NCI-H2196 (cell line): ENCODE measurements around the gene TSSK2.

Experiments used
- DNase-seq: peaks from one replicate; lab custom pipeline; 2025; ENCODE audit not compliant: unreplicated experiment; lab: John Stamatoyannopoulos, UW

Gene TSSK2

GRCh38 chr22:19105867-19106802, 25.0 kb upstream of the TSSK2 start:
- DNase-seq: peak; percentile 29

GRCh38 chr22:19106886-19107729, 24.0 kb upstream of the TSSK2 start:
- no peak for DNase-seq

- no peak for DNase-seq
Measured at GRCh38 chr22:19107730-19108074, 23.4 kb upstream of the TSSK2 start.

DNA sequence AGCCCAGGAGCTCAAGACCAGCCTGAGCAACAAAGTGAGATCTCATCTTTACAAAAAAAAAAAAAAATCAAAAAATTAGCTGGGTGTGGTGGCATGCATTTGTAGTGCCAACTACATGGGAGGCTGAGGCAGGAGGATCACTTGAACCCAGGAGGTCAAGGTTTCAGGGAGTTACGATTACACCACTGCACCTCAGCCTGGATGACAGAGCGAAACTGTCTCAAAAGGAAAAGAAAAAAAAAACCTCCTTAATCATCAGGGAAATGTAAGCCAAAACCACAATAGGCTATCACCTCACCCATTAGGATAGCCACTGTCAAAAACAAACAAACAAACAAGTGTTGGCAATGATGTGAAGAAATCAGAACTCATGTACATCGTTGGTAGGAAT, 22.3 kb upstream of the TSSK2 start:
- DNase-seq: no peak

DNA sequence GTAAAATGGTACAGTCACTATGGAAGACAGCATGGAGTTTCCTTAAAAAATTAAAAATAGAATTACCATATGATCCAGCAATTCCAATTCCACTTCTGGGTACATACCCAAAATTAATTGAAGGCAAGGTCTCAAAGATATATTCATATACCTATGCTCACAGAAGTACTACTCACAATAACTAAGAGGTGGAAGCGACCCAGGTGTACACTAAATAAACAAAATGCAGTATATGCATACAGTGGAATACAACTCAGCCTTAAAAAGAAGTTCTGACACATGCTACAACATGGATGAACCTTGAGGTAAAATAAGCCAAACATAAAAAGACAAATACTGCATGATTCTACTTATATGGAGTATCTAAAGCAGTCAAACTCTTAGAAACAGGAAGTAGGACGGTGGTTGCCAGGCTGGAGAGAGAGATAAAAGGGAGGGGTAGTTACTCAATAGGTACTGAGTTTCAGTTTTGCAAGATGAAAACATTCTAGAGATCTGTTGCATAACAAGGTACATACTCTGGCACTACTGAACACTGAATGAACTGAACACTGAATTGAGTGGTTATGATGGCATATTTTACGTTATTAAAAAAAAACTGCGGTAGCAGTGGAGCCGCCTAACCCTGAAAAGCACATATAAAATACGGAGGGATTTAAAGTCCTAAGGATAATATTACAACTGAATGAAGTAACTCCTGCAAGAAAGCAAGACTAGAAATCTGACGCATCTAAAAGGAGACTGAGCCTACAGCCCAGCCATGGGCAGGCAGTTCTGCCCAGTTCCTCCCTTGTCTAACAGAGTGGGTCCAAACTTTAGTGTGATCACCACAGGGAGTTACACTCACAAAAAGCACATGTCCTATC, 21.7 kb upstream of the TSSK2 start:
- DNase-seq: peak; percentile 50

- no peak for DNase-seq
Measured at GRCh38 chr22:19110064-19110458, 21.0 kb upstream of the TSSK2 start.

GRCh38 chr22:19110646-19111045, 20.5 kb upstream of the TSSK2 start:
- no peak for DNase-seq

GRCh38 chr22:19111140-19111539, 20.0 kb upstream of the TSSK2 start:
- no peak for DNase-seq

DNA sequence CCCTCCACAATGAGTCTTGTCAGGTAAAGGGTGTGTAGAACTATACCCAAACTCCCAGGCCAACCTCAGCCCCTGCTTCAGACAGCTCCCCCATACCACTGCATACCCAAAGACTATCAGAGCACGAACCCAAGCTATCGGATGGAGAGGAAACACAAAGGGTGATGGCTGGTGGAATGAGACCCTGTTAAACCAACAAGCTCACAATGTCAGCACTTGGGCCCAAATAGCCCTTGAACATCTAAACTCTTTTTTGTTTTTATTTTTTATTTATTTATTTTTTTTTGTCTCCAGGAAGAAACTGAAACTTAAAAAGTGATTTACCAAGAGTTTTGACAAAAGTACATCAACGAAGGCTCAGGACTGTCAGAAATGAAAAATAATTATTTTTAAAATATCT, 19.5 kb upstream of the TSSK2 start:
- no peak for DNase-seq

DNA sequence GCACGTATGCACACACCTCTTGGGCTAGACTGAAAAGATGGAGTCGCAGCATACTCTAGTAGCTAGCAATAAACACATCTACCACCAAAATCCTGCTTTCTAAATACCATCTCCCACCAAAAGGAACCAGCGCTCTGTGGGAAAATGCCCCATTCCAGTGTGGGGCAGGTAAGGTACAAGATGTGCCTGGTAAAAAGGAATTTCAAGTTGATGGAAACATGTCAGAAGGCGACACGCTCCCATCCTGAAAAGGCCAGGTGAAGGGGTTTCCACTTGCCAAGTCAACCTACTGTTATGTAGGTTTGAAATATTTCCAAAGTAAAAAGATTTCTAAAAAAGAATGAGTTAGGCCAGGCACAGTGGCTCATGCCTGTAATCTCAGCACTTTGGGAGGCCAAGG, 17.7 kb upstream of the TSSK2 start:
- no peak for DNase-seq

- no peak for DNase-seq
Measured at GRCh38 chr22:19114984-19115552, 16.0 kb upstream of the TSSK2 start.

GRCh38 chr22:19115628-19116027, 15.5 kb upstream of the TSSK2 start:
- DNase-seq: no peak

GRCh38 chr22:19117111-19117512, 14.0 kb upstream of the TSSK2 start:
- peak; percentile 75 for DNase-seq

DNA sequence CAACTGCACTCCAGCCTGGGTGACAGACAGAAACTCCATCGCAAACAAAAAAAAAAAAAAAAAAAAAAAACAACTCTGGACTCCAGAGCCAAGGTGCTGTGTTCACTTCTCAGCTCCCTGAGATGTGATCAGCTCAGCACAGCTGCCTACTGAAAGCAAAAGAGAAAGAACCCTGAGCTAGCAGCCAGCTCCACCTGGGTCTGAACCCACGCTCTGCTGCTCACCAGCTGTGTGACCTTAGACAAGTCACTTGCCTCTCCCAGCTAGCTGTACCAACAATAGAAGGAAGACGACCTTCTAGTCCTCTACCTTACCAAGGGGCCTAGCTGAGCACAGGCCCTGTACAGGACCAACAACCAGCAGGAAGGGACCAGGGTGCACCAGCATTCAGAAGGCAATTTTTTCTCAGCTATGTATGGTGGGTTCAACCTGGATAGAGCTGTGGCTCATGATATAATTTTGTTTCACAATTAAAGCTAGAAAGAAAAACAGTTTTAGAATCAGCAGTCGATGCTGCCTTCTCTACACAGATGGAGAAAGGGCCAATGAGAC, 12.7 kb upstream of the TSSK2 start:
- DNase-seq: no peak

DNA sequence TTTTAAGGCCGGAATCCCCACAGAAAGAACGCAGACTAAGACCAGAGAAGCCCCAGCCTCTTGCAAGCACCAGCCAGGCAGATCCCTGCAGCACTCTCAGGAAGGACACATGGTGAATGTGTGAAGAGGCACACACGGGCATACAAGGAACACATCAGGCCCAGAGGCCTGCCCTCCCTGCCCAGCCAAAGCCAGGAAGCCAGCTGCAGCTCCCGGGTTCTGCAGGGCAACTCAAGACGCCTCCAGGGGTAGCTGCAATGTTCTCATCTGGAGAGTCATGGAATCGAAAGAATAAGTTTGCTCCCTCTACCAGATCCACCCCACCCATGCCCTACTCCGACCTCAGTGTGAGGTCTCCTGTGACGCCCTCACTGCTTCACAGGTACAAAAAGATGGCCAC, 11.2 kb upstream of the TSSK2 start:
- DNase-seq: no peak

DNA sequence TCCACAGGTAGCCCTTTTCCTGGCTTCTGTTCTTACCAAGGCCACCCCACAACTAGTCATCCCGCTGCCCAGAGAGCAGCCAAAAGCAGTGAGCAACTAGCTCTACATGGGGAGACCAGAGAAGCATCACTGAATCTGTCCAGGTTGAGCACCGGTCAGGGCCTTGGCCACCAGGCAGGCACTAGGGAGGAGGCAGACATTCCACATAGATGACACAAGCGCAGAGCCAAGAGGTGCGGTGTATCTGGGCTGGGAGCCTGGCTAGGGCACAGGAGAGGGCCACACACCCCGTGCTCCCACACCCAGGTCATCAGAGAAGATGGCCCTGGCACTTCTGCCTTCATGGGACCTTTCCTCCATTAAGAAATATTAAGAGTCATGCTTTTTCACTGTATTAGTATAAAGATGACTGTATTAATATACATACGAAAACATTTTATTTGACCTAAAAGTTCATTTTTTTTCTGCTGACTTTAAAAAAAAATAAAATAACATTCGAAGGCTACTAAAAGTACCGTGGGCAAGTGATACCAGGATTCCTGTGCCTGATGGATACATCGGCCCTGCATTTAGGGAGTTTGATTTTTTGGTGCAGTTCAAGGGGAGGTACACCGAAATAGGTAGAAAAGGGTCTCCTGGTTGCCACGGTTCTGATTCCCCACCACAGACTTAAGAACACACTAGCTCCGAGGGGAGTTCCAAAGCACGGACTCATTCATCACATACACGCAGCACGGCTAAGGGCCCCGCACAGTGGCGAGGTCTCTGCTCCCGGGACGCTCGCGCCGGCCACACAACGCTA, 10.1 kb upstream of the TSSK2 start:
- peak; percentile 10 for DNase-seq

DNA sequence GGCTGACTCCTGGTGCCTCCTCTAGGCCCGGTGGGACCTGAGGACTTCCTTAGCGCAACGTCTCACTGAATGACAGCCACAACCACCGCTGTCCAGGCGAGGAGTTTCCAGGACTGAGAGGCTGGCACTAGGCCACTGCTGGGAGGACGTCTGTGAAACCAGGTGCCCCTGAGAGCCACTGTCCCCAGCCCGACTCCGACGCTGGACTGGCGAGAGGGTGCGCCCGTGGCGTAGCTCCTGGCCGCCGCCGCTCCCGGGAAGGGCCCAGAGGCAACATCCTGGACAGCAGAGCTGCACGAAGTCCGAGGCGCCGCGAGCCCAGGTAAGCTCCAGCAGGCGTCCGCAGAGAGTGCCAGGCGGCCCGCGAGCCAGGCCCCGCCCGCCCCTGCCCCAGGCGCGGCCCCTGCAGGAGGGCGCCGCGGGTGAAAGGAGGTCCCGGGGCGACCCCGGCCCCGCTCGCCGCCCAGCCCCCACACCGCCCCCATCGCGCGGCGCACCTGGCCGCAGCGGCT, 9.4 kb upstream of the TSSK2 start:
- no peak for DNase-seq

DNA sequence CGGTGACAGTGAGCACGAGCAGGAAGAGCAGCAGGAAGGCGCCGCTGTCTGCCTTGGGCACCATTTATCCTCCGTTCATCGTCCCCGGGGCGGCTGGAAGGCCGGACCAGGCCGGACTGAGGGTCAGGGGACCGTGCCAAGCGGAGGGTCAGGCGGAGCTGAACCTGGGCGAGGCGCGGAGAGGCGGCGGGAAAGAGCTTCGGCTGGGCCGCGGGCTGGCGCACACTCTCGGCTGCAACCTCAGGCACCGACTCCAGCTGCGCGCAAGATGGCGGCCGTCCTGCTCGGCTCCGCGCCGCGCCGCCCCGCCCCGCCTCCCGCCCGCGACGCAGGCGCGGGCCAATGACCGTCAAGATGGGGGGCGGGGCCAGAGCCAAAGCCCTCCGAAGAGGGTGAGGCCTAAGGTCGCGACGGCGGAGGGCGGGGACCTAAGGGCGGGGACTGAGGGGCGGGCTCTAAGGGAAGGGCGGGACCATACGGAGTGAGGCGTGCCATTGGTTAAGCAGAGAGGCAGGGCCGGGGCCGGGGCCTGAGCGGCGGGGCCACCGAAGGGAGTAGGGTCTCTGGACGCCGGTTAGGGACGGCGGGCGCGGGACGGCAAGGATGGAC, 8.9 kb upstream of the TSSK2 start, which contains the start of gene DGCR2:
DGCR2 (minus strand) TSS at position 270 of the 609 bp plus-strand sequence; CDS start at position 64, 206 bp downstream.
- peak; percentile 97 for DNase-seq
